Measurements from ENCODE around the gene CRELD2.
A peak's percentile ranks its signal among the peaks of the same experiment; 100 is the strongest.

Gene CRELD2

GRCh38 chr22:49966774-49967705 is 48.6 kb downstream of the CRELD2 start:
- TF ChIP-seq CTCF (IDR thresholded peaks at IDR 0.05; ENCODE audit: low read depth, low read length): no peak
- Histone ChIP-seq H3K4me3 (ENCODE audit: low read depth, low read length) (no peak overlapping the region), H3K27ac (peak overlapping the region; percentile 16), H3K36me3 (peaks cover 25% of the 10 kb centered on the region), H3K27me3 (ENCODE audit: insufficient read depth, low read depth, severe bottlenecking) (no peaks in the 10 kb centered on the region), H3K9me3 (ENCODE audit: severe bottlenecking) (no peaks in the 10 kb centered on the region)
- peak; percentile 9 for DNase-seq

DNA sequence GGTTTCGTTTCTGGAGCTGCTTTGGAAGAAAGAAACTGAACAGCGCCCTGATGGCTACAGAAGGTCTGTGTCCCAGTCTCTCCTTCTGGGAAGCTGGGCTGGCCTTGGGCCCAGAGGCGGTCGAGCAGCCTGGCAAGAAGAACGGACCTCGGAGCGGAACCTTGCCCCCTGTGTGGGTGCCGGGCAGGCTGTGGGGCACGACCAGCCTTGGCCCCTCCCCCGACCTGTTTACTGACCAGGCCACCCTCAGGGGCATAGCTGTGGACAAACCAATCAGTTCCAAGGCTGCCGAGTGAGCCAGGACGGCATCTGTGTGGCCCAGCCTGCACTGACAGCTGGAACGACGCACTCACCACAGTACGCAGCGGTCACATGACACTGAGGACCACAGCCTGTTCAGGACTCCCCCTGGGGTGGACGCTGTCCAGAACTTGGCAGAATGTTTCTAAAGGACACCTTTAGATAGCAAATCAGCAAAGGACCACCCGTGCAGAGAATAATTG is 49.3 kb downstream of the CRELD2 start:
- H3K36me3 ChIP-seq: peaks cover 20% of the 10 kb centered on the region
- no peaks in the 10 kb centered on the region for H3K27me3 ChIP-seq (ENCODE audit: insufficient read depth, low read depth, severe bottlenecking)
- no peak overlapping the region for H3K27ac ChIP-seq
- DNase-seq: peak; percentile 9
- TF ChIP-seq CTCF (IDR thresholded peaks at IDR 0.05; ENCODE audit: low read depth, low read length): no peak
- H3K4me3 ChIP-seq (ENCODE audit: low read depth, low read length): no peak overlapping the region
- H3K9me3 ChIP-seq (ENCODE audit: severe bottlenecking): no peaks in the 10 kb centered on the region

- no peaks in the 10 kb centered on the region for H3K27me3 ChIP-seq (ENCODE audit: insufficient read depth, low read depth, severe bottlenecking)
- peaks cover 14% of the 10 kb centered on the region for H3K36me3 ChIP-seq
- no peak for TF ChIP-seq CTCF (IDR thresholded peaks at IDR 0.05; ENCODE audit: low read depth, low read length)
- no peak for DNase-seq
- H3K27ac ChIP-seq: no peak overlapping the region
- no peaks in the 10 kb centered on the region for H3K9me3 ChIP-seq (ENCODE audit: severe bottlenecking)
- H3K4me3 ChIP-seq (ENCODE audit: low read depth, low read length): no peak overlapping the region
Measured at GRCh38 chr22:49968313-49968830, 49.9 kb downstream of the CRELD2 start.

DNA sequence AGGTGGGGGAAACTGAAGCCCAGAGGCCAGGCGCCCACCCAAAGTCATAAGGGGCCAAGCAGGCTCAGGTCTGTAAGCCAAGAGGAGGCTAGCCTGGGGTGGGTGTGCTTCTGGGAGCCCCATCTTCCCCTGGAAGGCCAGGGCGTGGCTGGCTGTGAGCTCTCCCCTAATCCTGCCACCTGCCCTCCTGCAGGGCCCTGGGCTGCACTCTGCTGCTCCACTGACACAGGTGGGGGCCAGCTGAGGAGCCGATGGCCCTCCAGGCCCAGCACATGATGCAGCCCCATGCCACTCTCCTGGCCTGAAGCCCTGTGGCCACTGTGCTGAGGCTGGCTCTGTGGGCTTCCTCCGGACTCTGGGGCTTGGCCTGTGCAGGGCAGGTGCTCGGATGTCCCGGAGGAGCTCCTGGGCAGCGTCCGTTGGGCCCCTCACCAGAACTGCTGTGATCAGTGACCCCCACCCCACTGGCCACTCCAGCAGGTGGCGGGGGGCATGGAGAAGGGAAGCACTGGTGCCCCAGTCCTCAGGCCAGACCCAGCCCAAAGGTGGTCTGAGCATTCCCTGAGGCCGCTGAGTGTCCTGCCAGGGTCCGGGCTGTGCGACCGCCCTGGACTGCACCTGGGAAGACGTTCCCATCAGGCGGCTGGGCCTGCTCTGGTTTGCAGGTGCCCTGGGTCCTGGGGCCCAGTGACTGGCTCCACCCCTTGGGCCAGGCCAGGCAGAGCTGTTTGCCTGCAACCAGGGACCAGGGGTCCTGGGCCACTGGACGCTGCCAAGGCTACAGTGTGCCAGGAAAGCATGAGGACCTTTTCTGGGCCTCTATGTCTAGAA is 50.6 kb downstream of the CRELD2 start:
- no peak overlapping the region for H3K27ac ChIP-seq
- DNase-seq: peak; percentile 9
- TF ChIP-seq CTCF (IDR thresholded peaks at IDR 0.05; ENCODE audit: low read depth, low read length): no peak

DNA sequence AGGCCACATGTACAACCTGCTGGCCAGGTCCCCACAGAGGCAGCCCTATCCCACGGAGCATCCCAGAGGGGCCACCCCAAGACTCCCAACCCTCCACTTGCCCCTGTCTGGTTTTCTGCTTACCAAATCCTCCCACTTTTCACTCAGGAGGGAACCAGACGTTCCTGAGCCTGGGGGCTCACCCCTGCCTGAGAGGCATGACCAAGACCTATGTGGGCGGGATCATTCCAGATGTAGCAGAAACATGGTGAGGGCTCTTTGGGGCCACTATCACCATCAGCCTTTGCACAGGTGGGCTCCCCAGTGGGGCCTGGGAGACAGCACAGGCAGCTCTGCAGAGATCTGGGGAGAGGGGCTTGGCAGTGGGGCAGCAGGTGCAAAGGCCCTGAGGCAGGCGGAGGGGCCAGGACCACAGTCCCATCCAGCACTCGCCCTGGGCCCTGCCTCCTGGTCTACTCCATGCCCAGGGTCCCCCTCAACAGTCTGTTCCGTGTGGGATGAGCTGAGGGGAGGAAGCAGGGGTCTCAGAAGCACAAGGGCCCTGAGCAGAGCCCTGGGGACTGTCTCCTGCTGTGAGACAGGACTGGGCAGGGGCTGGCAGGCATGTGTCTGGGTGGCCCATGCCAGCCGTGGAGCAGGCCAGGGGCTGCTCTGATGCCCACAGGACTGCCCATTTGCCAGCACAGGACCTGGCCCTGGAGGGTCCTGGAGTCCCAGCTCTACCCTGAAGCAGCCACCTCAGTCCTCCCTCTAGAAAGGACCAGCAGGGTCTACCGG is 51.5 kb downstream of the CRELD2 start:
- no peak for DNase-seq
- Histone ChIP-seq H3K27me3 (ENCODE audit: insufficient read depth, low read depth, severe bottlenecking) (no peaks in the 10 kb centered on the region), H3K9me3 (ENCODE audit: severe bottlenecking) (no peaks in the 10 kb centered on the region), H3K27ac (no peak overlapping the region), H3K4me3 (ENCODE audit: low read depth, low read length) (no peak overlapping the region), H3K36me3 (no peaks in the 10 kb centered on the region; the same call in 1 of the 2 replicates)
- TF ChIP-seq CTCF (IDR thresholded peaks at IDR 0.05; ENCODE audit: low read depth, low read length): no peak

More for the DNA sequence above, 50.6 kb downstream of the CRELD2 start:
- H3K36me3 ChIP-seq: peaks cover 8% of the 10 kb centered on the region
- no peaks in the 10 kb centered on the region for H3K9me3 ChIP-seq (ENCODE audit: severe bottlenecking)
- no peaks in the 10 kb centered on the region for H3K27me3 ChIP-seq (ENCODE audit: insufficient read depth, low read depth, severe bottlenecking)
- H3K4me3 ChIP-seq (ENCODE audit: low read depth, low read length): no peak overlapping the region
